Ectodermal cell (in vitro differentiated cells): ENCODE measurements around the gene RBM28.

ENCODE experiments used
- H3K27ac ChIP-seq: 2 replicates; pipeline ENCODE4 v1.7.0; 2013; ENCODE audit warnings: mild to moderate bottlenecking, low read depth, low read length; ENCODE audit not compliant: insufficient read depth, poor library complexity, severe bottlenecking
- H3K27me3 ChIP-seq: 2 replicates; pipeline ENCODE4 v1.7.0; 2013; ENCODE audit warnings: mild to moderate bottlenecking, low read length; ENCODE audit not compliant: insufficient read depth, control insufficient read depth, poor library complexity, severe bottlenecking
- H3K36me3 ChIP-seq: one replicate; pipeline ENCODE4 v1.7.0; 2013; ENCODE audit warnings: low read length; ENCODE audit not compliant: control insufficient read depth, insufficient read depth
- H3K4me1 ChIP-seq: one replicate; pipeline ENCODE4 v1.7.0; 2013; ENCODE audit warnings: low read length; ENCODE audit not compliant: control insufficient read depth, insufficient read depth
- H3K4me3 ChIP-seq: 2 replicates; pipeline ENCODE4 v1.7.0; 2013; ENCODE audit warnings: low read depth, low read length, control low read depth; ENCODE audit not compliant: insufficient read depth
- H3K9me3 ChIP-seq: 2 replicates; pipeline ENCODE4 v1.7.0; 2013; ENCODE audit warnings: mild to moderate bottlenecking, low read length, moderate library complexity; ENCODE audit not compliant: control insufficient read depth
- WGBS, 2 experiments: methylation state at CpG; one replicate each; pipeline ENCODE4 v1.1.7; 2013; ENCODE audit warnings: missing lambda C conversion rate in 2 of 2; 5-methylcytosine and 5-hydroxymethylcytosine counted together

Gene RBM28

GRCh38 chr7:128385988-128386925 is 42.5 kb upstream of the RBM28 start:
- no peaks in the 10 kb centered on the region for H3K36me3 ChIP-seq
- H3K4me1 ChIP-seq, result peaks cover 38% of the 10 kb centered on the region
- H3K27me3 ChIP-seq, result peaks cover 4% of the 10 kb centered on the region
- 89 to 91% methylated on average over 4 of the region's 4 CpGs for WGBS, 2 experiments
- H3K4me3 ChIP-seq, result no peak overlapping the region
- no peak overlapping the region for H3K27ac ChIP-seq
- H3K9me3 ChIP-seq, result no peaks in the 10 kb centered on the region

- Histone ChIP-seq H3K36me3 (no peaks in the 10 kb centered on the region), H3K27ac (no peak overlapping the region), H3K9me3 (no peaks in the 10 kb centered on the region), H3K4me1 (peaks cover 48% of the 10 kb centered on the region), H3K27me3 (peaks cover 4% of the 10 kb centered on the region), H3K4me3 (no peak overlapping the region)
- 95 to 96% methylated on average over 6 to 7 of the region's 7 CpGs for WGBS, 2 experiments
Observed at GRCh38 chr7:128384726-128385125, 41.0 kb upstream of the RBM28 start.

- H3K4me1 ChIP-seq, result peaks cover 38% of the 10 kb centered on the region
- no peak overlapping the region for H3K4me3 ChIP-seq
- peaks cover 4% of the 10 kb centered on the region for H3K27me3 ChIP-seq
- WGBS, 2 experiments, result 66 to 72% methylated on average over 2 to 3 of the region's 3 CpGs
- no peaks in the 10 kb centered on the region for H3K36me3 ChIP-seq
- no peak overlapping the region for H3K27ac ChIP-seq
- no peaks in the 10 kb centered on the region for H3K9me3 ChIP-seq
Observed at GRCh38 chr7:128383776-128384175, 40.1 kb upstream of the RBM28 start.

GRCh38 chr7:128381161-128381821 is 37.6 kb upstream of the RBM28 start:
- 73 to 76% methylated on average over 19 of the region's 19 CpGs for WGBS, 2 experiments

GRCh38 chr7:128380483-128381106 is 36.9 kb upstream of the RBM28 start:
- Histone ChIP-seq H3K4me3 (no peak overlapping the region), H3K36me3 (no peaks in the 10 kb centered on the region), H3K4me1 (peaks cover 15% of the 10 kb centered on the region), H3K27me3 (no peaks in the 10 kb centered on the region), H3K9me3 (no peaks in the 10 kb centered on the region), H3K27ac (no peak overlapping the region)
- WGBS, 2 experiments, result 58 to 69% methylated on average over 3 of the region's 3 CpGs

More at GRCh38 chr7:128381161-128381821, 37.6 kb upstream of the RBM28 start:
- H3K4me3 ChIP-seq, result no peak overlapping the region
- H3K36me3 ChIP-seq, result no peaks in the 10 kb centered on the region
- H3K27me3 ChIP-seq, result no peaks in the 10 kb centered on the region
- no peaks in the 10 kb centered on the region for H3K9me3 ChIP-seq
- H3K4me1 ChIP-seq, result peaks cover 15% of the 10 kb centered on the region
- no peak overlapping the region for H3K27ac ChIP-seq

GRCh38 chr7:128379900-128380479 is 36.3 kb upstream of the RBM28 start:
- H3K27ac ChIP-seq, result no peak overlapping the region
- H3K9me3 ChIP-seq, result no peaks in the 10 kb centered on the region
- H3K27me3 ChIP-seq, result no peaks in the 10 kb centered on the region
- WGBS, 2 experiments, result 82 to 91% methylated on average over 6 of the region's 6 CpGs
- H3K36me3 ChIP-seq, result no peaks in the 10 kb centered on the region
- no peak overlapping the region for H3K4me3 ChIP-seq
- H3K4me1 ChIP-seq, result peaks cover 15% of the 10 kb centered on the region

GRCh38 chr7:128378637-128379036 is 34.9 kb upstream of the RBM28 start:
- Histone ChIP-seq H3K27me3 (no peaks in the 10 kb centered on the region), H3K4me3 (no peak overlapping the region), H3K27ac (no peak overlapping the region), H3K9me3 (no peaks in the 10 kb centered on the region), H3K4me1 (peaks cover 15% of the 10 kb centered on the region), H3K36me3 (no peaks in the 10 kb centered on the region)
- WGBS, 2 experiments, result 54 to 61% methylated on average over 2 of the region's 2 CpGs

- H3K36me3 ChIP-seq, result no peaks in the 10 kb centered on the region
- no peak overlapping the region for H3K27ac ChIP-seq
- H3K9me3 ChIP-seq, result no peaks in the 10 kb centered on the region
- no peaks in the 10 kb centered on the region for H3K27me3 ChIP-seq
- peaks cover 11% of the 10 kb centered on the region for H3K4me1 ChIP-seq
- 94 to 98% methylated on average over 3 of the region's 3 CpGs for WGBS, 2 experiments
- H3K4me3 ChIP-seq, result no peak overlapping the region
Observed at GRCh38 chr7:128376077-128376476, 32.4 kb upstream of the RBM28 start.

GRCh38 chr7:128374041-128374440 is 30.3 kb upstream of the RBM28 start:
- H3K27me3 ChIP-seq, result no peaks in the 10 kb centered on the region

GRCh38 chr7:128373606-128374005 is 29.9 kb upstream of the RBM28 start:
- no peaks in the 10 kb centered on the region for H3K27me3 ChIP-seq
- 90 to 91% methylated on average over 2 of the region's 2 CpGs for WGBS, 2 experiments
- H3K9me3 ChIP-seq, result no peaks in the 10 kb centered on the region
- no peaks in the 10 kb centered on the region for H3K36me3 ChIP-seq
- H3K4me3 ChIP-seq, result no peak overlapping the region
- no peak overlapping the region for H3K27ac ChIP-seq
- H3K4me1 ChIP-seq, result no peaks in the 10 kb centered on the region

More at GRCh38 chr7:128374041-128374440, 30.3 kb upstream of the RBM28 start:
- Histone ChIP-seq H3K4me1 (no peaks in the 10 kb centered on the region), H3K36me3 (no peaks in the 10 kb centered on the region), H3K9me3 (no peaks in the 10 kb centered on the region), H3K27ac (no peak overlapping the region), H3K4me3 (no peak overlapping the region)
- WGBS, 2 experiments, result 73 to 76% methylated on average over 1 of the region's 1 CpG
